ENCODE results near the gene PXK.

The PXK gene

DNA sequence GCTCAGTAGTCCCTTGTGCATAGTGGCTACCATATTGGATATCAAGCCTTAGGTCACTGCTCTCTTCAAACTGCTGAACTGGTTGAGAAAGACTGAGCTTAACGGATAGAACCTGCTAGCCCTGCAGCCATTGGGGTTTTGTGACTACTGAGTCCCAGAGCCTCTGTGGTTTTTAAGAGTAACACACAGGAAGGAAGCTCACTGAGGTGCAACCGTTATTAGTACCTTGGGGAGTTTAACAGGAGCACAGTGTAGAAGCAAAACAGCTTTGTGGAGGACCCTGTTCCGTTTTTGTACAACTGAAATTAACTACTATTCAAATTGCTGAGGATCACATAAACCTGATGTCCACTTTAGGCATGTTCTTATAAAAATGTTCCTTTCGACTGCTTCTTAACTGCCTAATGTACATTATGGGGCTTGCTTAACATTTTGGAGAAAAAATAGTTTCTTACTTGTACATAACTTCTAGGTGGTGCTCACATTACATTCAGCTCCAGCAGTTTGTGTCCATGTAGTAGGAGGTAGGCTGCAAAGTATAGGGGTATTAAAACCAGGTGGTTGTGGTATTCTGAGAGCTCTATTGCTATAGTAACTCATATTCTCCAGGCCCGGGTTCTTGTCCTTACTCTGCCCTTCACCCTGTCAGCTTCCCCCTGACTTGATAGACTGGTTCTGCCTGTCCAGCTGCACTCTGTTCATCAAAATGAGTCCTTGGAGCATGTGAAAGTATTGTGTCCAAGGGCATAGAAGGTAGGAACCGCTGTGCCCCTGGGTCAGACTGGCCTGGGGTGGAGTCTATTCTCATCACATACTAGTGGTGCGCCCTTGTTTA is 17.3 kb downstream of the PXK start:
- ATAC-seq, result peak; percentile 41 to 48

DNA sequence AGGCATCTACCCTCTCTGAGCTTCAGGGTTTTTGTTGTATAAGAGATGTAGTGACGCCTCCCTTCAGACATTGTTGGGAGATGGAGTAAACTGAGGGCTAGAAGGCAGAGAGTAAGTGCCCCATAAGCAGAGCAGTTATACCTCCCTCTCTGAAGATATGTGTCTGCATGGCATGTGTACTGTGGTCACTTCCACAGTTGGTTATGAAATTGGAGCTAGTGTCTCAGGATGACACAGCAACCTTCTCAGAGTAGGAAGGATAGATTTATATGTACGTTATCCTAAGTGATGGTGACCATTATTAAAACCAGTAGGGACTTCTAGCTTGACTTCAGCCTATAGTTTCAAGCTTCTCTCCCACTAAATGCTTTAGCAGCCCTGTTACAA is 17.9 kb downstream of the PXK start:
- ATAC-seq, result no peak

DNA sequence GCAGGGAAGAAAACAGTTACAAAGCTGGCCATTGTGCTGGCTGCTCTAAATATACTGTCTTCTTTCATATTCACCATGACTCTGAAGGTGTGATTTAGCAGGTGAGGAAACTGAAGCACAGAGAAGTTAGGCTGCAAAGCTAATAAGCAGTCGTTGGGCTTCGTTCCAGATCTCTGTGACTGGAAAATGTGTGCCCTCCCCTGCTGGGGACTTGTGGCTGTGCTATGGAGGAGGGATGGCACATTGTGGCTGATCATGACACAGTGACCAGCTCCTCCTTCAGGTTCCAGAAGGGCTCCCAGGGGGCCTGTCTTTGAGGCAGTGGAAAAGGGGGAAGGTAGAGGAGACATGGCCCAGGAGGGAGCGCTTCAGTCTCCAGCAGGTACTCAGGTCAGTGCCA is 19.2 kb downstream of the PXK start:
- no peak for ATAC-seq

DNA sequence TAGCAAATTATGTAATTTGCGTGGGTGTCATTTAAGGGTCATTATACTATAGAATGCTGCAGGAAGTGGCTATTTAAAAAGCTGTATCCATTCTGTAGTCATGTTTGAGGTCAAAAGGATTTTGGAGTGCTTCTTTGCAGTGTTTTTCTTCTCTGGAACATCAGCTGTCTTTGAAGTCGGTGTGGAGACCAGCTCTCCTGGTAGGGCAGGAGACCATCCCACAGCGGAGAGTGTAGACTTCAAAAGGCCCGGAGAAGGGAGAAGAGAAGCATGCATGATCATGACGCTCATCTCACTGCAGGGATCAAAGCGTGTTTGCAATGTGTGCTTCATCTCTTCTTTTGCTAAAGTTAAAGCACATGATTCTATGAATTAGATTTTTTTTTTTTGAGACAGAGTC is 19.9 kb downstream of the PXK start:
- no peak for ATAC-seq

DNA sequence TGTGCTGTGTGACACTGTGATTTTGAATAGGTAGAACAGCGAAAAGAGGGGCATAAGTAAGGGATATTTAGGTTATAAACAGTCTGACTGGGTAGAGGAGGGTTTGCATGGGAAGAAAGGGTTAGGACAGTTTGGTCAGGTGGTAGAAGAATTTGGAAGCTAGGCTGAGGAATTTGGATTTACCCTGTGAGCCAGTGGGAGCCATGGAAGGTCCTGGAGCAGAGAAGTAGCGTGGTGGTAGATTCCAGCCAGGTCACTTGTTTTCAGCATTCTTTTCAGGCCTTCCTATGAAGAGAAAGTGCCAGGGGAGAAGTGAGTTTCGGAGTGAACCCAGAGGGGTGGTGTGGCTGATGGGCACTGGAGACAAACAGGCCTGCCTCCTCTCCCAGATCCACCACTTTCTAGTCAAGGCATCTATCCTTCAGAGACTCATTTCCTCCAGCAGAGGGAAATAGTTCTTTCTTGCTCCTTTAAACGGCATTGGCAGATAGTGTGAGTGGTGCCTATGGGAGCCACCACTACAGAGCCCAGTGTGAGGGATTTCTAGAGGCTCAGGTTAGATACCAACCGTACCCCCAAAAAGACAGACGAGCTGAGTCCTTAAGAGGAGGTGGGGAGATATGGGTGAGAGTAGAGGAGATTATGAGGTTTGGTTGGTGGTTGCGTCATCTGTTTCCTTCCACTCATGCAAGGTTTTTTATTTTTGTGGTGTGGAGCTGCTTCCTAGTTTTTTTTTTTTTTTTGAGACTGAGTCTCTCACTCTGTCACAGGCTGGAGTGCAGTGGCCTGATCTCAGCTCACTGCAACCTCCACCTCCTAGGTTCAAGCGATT is 21.2 kb downstream of the PXK start:
- no peak for ATAC-seq

DNA sequence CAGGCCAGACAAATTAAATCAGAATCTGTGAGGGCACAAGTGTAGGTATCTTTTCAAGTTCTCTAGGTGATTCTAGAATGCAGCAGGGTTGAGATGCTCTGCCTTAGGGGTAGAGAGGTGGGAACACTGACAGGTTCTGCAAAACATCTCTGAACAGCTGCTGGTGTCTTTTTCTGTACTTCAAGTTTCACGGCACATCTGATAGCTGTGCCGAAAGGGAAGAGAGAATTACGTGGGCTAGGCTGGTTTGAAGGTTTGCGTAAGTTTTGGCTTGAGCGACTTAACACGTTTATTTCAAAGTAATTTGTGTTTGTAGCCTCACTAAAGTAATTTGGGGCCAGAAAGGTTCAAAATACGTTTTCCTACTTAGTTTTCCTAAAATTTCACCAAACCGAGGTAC is 22.5 kb downstream of the PXK start:
- no peak for ATAC-seq

DNA sequence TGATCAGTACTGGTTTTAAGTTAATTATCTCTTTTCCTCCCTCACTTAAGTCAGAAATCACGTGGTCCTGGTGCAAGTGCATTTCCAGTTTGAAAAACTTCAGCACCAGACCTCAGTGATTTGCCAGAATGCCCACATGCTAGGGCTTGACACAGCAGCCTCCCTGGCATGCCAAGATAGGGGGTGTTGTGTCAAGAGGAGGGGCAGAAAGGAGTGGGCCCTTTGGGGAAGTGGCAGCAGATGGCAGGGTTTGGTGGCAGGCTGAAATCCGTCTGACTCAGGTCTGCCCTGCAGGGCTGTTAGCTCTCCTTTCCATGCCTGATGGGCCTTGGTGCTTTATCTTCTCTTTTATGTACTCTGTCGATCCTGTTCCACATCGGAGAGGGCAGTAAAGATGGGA is 23.4 kb downstream of the PXK start:
- no peak for ATAC-seq

DNA sequence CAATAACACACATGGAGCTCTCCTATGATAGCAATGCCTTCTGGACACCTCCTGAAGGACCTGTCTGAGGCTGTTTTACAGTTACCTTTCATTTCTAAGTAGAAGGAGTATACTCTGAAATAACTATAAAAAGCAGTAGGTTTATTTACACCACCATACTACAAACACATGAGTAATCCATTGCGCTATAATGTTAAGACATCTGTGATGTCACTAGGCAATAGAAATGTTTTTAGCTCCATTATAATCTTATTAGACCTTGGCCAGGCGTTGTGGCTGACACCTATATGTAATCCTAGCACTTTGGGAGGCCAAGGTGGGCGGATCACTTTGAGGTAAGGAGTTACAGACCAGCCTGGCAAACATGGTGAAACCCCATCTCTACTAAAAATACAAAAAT is 24.7 kb downstream of the PXK start:
- no peak for ATAC-seq

DNA sequence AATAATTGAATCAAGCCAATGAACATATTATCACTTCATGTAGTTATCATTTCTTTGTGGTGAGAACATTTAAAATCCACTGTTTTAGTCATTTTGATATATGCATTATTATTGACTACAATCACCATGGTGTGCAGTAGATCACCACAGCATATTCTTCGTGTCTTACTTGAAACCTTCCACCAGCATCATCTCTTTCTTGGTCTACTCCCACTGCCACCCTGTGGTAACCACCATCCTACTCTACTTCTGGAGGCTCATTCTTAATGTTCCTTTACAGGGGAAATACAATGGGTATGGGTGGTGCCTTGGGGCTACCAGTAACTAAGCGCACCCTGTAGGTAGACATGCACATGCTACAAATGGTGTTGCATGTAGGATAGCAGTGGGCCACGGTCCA is 25.4 kb downstream of the PXK start:
- peak; percentile 55 to 72 for ATAC-seq

DNA sequence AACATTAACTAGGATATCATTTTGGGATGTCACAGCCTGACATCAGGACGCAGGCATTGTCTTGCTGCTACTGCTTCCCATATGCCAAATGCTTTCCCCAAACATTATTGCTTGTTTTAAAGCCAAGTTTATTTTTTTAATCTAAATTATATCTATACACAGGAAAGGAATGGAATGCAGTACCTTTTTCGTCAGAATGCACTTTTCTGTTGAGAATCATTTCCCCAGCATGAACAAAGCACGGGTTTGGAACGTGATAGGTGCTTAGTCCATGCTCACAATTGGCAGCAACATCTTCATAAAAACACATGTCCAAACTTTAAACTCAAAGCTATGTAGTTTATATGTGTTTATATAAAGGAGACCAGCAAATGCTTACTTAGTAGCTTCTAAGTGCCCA is 26.1 kb downstream of the PXK start:
- no peak for ATAC-seq

DNA sequence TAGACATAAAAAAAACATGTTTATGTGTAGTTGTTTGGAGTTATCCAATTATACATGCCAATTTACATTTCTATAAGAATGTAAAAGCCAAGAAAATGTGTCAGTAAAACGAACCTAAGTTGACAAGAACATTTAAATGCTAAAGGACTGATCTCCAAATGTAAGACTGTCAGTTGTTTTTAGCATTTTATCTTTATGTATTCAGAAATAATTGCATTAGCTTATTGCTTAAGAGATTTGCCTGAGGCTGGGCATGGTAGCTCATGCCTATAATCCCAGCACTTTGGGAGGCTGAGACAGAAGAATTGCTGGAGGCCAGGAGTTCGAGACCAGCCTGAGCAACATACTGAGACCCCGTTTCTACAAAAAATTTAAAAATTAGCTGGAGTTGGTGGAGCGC is 26.9 kb downstream of the PXK start:
- no peak for ATAC-seq

DNA sequence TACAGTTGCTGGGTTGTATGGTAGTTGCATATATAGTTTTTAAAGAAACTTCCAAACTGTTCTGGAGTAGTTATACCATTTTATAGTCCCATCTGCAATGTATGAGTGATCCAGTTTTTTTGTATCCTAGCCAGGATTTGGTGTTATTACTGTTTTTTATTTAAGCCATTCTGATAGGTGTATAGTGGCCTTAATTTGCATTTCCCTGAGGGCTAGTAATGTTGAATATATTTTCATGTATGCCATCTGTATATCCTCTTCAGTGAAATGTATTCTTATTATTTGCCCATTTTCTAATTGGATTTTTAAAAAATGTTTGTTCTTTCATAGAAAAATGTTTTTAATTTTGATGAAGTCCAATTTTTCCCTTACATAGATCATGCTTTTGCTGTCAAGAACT is 29.2 kb downstream of the PXK start:
- no peak for ATAC-seq

DNA sequence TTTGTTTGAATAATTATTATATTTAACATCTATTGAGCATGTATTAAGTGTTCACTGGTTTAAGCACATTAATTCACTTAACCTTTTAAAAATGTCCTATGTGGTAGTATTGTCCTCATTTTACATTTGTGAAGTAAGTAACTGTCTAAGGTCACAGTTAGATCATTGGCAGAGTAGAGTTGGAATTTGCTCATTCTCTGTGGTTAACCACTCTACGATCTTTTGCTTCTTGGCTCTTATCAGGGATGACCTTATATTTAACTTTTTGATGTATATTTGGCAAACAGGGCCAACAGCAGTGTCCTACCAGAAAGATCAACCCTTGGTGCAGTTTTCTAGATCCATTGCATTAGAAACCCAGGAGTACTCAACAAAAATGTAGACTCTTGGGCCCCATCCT is 34.0 kb downstream of the PXK start:
- no peak for ATAC-seq

DNA sequence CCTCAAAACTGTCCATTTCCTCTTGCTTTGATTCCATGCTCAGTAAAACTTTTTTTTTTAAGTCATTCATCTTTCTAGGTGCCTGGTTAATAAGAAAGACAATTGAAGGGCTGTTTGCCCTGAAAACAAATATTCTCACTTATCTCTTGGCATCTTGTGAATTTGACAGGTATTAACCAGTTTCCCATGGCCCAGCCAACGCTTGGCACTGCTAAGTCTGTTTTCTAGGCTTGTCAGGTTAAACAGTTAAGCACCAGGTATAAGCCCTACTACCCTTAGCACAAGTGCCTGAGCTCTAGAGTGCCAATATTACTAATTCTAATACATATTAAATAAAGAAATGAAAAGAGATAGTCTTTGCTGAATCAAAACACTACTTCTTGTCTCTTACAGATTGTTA is 36.3 kb downstream of the PXK start:
- ATAC-seq, result no peak

DNA sequence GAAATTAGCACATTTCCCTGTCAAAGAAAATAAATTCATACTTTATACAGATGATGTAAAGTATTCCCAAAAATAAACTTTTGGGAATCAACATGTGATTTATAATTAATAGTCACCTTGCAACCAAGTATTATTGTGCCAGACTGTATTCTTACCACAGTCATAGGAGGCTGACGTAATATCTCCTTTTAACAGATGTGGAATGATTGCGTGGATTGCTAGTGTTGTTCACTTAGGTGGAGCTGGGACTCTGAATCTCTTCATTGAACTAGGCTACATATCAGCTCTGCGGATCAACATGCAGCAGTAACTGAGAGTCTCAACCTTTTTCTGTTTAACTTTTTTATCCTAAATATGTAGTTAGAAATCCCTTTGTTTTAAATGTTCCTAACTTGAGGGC is 37.2 kb downstream of the PXK start:
- ATAC-seq, result no peak

DNA sequence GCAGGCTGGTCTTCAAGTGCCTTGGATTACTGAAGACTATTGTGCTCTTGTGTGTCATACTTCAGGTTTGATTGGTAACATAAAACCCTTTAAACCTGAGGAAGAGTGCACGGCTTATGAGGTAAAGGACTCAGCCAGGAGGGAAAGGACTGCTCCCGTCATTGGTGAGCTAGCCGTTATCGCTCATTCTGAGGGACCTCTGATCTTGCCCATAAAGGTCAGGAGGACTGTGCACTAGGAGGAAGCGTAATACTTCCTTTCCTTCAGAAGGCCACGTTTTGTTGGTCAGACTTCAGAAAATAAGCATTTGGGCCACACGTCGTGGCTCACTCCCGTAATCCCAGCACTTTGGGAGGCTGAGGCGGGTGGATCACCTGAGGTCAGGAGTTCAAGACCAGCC is 37.7 kb downstream of the PXK start:
- no peak for ATAC-seq

DNA sequence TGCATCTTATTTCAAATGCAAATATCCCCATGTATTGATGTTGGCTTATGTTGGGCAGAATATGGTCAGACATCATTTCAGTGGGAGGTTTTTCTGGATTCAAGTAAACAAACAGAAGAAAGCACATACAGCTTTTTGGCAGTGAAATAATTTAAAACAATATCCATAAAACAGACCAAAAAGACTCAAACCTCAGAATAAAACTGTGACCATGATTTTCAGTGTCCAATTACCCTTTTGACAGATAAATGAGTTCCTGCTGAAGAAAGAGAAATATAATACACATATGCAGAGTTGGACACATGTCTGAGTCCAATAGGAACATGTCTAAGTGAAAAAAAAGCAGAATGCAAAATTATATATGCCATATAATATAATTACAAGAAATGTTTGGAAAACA is 39.1 kb downstream of the PXK start:
- ATAC-seq, result no peak

DNA sequence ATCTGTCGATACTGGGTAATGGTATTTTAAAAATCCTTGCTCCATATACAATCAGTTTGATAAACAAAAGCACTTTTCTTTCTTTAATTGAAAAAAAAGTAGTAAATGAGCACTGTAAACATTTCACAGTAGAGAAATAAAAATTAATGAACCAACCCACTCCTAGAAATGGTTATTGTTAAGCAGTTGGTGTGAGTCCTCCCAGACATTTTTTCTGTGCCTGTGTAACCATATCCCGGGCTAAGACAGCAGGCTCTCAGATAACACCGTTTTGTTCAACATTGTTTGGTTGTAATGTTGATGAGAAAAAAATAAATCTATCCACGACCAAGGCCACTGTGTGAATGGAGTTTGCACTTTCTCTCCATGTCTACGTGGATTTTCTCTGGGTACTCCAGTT is 42.6 kb downstream of the PXK start:
- no peak for ATAC-seq

DNA sequence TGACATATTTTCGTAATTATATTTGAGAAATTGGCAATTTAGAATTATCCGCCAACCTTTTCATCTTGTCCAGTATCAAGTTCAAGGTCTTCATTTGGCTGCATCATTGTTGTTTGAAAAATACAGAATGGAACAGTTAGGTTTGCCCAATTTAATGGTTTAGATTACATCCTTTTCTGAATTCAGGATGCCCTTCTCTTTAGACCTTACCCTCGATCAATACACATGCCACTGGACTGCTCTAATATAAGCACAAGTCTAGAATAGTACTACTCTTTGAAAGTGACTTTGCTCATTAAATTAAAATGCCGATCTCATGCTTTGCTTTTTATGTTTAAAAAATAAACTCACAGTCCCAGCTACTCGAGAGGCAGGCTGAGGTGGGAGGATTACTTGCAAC is 44.5 kb downstream of the PXK start:
- no peak for ATAC-seq

DNA sequence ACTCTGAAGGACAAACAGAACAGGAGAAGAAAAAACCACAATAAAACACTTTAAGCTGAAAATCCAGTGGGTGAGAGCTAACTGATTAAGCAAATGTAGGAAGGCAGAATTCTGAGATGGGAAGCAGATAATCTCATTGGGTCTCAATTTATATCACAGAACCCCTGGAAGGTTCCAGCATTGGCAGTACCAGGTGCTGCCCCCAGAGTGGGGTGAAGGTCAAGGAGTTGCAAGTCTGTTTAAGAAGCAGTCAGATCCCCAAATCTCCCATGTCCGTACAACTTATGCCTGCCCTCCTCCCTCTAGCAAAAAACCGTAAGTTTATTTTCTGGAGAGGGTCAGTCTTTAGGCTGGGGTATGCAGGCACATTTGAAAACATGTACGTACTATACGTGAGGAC is 45.1 kb downstream of the PXK start:
- ATAC-seq, result no peak

DNA sequence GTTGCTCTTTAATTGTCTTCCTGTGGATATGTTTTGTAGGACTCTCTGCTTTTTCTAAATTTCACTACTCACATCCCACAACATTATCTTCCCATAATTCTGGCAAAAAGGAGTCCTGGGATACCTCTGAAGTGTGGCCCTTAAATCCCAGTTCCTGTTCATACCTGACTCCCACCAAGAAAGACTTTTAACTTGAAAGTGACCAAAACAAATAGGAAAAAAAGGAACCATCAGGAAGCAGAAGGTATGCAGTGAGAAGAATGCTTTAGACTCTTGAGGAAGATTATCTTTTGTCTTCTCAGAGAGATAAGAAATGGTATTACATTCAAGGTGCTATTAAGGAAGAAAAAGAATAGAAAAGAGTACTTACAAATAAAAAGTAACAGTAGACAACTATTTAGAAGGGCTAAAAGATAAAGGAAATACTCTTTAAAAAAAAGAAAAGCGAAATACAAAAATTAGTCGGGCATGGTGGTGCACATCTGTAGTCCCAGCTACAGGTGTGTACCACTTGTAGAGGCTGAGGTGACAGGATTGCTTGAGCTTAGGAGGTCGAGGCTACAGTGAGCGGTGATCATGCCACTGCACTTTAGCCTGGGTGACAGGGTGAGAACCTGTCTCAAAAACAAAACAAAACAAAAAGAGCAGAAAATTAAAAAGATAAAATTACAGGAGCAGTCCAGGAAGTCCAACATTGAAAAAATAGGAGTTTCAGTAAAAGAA is 46.8 kb downstream of the PXK start:
- no peak for ATAC-seq

DNA sequence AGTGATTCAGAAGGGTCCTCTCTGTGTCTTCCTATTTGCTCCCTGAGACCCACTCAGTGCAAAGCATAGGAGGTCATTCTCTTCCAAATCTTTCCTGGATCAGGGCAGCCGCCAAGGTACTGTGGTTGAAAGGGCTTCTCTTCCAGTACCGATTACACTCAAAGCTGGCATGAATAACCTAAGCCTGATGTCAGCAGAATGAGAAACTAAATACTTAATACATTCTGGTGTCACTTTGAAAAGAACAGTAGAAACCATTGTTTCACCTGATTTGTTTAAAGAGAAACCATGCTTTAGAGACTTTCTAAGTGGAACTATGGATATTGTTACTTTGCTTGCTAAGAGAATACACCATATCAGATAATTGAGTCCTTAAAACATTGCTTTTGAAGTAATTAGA is 50.8 kb downstream of the PXK start:
- no peak for ATAC-seq

DNA sequence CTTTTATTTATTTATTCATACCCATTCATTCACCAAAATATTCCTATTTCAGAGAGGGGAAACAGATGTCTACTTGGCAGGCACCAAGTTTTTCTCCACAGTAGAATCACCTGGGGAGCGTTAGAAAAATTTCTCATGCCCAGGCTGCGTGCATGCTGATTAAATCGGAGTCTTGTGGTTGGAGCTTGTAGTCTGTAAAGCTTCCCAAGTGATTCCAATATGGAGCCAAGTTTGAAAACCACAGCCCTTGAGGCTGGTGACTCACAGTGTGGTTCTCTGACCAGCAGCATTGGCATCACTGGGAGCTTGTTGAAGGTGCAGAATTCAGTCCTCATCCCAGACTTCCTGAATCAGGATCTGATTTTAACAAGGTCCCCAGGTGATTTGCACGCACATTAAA is 51.2 kb downstream of the PXK start:
- no peak for ATAC-seq
